Breast epithelium (tissue), 3 donors: ENCODE data around the gene STARD13.

ENCODE experiments used
- POLR2AphosphoS5 ChIP-seq, 3 donors: sonication (generic); formaldehyde crosslinking; IDR thresholded peaks; one replicate each; pipeline ENCODE4 v1.6.1; 2017; ENCODE audit warnings: antibody characterized with exemption in 3 of 3
- TF ChIP-seq, protein P1 (sequence below), 3 donors: fragments of 450-650 bp; IDR thresholded peaks; one replicate each; pipeline ENCODE4 v1.5.1; 2016 to 2017; ENCODE audit warnings: antibody characterized with exemption in 3 of 3, mild to moderate bottlenecking in 3 of 3, moderate library complexity in 3 of 3

DNA sequence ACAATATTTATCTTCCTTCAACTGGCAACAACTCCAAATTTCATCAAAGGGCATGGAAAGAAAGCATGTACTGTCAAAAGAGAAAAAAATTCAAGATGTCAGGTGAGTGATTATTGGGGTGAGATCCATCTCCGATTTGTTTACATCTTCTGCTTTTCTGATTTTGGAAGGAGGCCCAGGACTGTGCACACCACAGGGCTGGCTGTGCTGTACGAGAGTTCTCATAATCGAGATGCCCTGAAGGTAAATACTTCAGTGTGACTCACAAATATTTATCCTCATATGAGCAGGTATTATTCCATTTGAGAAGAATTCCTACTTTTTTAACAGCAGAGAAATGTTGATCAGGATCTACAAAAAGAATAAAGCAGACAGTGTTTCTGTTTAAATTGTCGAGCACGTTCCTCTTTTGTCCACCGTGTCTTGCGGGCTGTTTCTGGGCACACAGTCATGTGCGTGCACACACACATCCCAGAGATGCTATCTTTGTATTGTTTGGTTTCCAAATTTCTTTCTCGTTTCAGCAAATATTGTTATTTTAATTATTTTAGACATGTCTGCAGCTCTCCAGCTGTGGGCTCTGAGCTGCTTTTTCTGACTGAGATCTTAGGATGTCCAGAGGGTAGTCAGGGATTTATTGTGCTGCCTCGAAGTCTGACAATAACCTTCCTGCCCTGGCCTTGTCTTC lies 165.6 kb downstream of the STARD13 start:
- TF ChIP-seq, protein P1, sequence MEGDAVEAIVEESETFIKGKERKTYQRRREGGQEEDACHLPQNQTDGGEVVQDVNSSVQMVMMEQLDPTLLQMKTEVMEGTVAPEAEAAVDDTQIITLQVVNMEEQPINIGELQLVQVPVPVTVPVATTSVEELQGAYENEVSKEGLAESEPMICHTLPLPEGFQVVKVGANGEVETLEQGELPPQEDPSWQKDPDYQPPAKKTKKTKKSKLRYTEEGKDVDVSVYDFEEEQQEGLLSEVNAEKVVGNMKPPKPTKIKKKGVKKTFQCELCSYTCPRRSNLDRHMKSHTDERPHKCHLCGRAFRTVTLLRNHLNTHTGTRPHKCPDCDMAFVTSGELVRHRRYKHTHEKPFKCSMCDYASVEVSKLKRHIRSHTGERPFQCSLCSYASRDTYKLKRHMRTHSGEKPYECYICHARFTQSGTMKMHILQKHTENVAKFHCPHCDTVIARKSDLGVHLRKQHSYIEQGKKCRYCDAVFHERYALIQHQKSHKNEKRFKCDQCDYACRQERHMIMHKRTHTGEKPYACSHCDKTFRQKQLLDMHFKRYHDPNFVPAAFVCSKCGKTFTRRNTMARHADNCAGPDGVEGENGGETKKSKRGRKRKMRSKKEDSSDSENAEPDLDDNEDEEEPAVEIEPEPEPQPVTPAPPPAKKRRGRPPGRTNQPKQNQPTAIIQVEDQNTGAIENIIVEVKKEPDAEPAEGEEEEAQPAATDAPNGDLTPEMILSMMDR (IDR thresholded peaks at IDR 0.05) = no peak
- TF ChIP-seq POLR2AphosphoS5 (IDR thresholded peaks at IDR 0.05) = no peak
